ENCODE measurements around the gene CAPN7.

Gene CAPN7

DNA sequence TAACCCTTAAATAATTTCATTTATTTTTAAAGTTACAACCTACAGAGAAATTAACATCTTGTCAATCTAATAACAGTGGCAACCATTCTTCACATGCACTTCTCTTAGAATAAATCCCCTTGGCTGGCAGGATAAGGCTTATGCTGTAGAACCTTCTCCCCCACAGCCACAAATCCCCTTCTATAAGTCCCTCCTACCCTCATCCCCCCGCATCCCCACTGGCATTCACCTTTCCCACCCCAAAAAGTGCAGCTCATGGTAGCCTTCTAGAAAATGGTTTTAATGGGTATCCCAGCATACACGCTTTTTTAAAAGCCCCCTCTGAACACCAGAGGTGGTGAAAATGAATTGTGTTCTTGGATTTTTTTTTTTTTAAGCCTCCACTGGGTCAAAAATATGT lies 49.2 kb downstream of the CAPN7 start:
- no peak for DNase-seq

DNA sequence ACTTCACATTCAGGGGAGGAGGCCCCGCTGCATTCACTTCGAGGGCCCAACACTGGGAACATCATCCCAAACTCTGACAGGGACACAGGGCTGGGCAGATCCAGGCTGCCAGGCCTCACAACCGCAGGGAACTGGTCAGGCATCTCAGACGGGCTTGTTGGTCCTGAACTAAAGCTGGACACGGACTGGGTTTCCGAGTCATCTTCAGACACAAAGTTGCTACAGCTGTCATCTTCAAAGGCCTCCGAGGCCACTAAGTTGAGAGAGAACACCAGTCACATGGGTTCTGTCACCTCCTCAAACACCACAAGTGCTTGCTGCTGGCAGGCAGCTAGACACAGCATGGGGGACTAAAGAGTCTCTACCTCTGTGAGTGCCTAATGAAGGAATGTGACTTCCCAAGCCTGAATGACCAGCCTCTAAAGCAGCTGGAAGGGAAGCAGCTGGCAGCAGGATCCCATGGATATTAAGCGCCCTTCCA lies 50.9 kb downstream of the CAPN7 start:
- DNase-seq, result no peak

- DNase-seq, result no peak
Measured at GRCh38 chr3:15258720-15259119, 52.7 kb downstream of the CAPN7 start.

DNA sequence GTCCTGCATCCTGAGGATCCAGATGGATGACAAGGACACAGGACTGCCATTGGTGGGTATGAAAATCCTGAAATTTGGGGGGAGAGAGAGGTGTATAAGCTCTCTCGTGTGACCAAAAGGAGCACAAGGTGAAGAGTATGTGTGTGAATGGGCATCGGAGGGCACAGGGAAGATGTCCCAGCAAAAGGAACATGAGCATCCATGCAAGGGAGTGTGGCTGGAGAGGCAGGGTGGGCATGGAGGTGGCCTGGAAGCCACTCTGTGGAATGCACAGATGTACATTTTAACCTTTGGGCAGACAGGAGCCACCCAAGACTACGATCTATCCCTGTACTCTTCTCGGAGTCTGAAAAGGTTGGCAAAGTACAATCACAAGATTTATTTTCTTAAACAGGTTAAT lies 54.5 kb downstream of the CAPN7 start:
- no peak for DNase-seq

GRCh38 chr3:15261274-15261673 lies 55.2 kb downstream of the CAPN7 start:
- no peak for DNase-seq

- DNase-seq, result no peak
Measured at GRCh38 chr3:15262021-15262420, 56.0 kb downstream of the CAPN7 start.

GRCh38 chr3:15263120-15263519 lies 57.1 kb downstream of the CAPN7 start:
- no peak for DNase-seq

- no peak for DNase-seq
Measured at GRCh38 chr3:15263926-15264325, 57.9 kb downstream of the CAPN7 start.

DNA sequence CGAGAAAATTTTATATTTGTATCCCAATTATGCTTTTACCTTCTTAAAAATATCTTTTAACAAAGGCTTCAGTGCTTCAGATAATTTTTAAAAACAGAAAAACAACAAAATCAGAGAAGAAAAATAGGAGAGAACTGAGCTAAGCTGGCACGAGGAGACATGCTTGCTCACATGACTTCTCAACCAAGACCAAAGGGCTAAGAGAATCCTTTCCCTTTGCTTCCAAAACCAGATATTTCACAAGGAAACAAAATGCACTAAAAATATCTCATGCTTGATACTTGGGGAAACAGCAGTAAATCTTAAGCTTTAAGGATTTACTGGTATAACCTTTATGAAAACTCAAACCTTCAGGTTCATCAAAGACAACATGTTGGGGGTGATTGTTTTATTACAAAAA lies 58.4 kb downstream of the CAPN7 start:
- DNase-seq, result no peak

GRCh38 chr3:15265655-15266509 lies 59.8 kb downstream of the CAPN7 start:
- DNase-seq, result no peak

DNA sequence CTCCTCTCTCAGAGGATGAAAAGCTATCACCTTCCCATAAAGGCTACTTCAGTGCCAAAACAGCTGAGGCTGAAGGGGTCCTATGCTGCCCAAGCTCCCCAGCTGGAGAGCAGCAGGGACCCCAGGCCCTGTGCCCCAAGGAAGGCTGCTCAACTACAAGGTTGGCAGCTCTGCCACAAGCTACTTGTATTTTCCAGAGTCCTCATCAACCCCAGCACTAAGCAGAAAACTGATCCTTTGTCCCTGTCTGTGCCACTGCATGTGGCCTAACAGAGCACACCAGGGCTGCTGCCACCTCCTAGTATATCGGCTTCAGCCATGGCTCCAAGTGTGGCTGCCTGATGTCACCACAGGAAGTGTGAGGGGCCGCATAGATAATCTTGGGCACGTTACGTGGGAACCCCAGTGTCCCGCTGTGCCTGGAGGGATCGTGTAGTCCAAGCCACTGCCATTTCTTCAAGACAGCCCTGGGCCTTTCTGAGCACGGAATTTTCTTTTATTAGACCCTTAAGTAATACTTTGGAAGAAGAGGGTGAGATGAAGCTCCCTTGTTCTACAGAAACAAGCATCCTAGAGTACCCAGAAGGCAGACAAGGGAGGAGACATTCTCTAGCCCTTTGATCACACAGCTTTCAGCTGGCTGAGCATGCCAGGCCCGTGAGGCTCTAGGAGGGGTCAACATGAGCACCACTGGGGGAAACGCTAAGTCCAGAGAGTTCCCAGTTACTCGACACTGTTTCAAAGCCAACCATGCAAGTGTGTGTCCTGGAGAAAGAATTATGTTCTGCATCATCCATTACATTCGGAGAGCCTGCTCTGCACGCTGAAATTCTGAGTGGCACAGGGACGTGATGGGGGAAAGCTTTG lies 60.7 kb downstream of the CAPN7 start:
- no peak for DNase-seq

- no peak for DNase-seq
Measured at GRCh38 chr3:15267502-15267901, 61.5 kb downstream of the CAPN7 start.

DNA sequence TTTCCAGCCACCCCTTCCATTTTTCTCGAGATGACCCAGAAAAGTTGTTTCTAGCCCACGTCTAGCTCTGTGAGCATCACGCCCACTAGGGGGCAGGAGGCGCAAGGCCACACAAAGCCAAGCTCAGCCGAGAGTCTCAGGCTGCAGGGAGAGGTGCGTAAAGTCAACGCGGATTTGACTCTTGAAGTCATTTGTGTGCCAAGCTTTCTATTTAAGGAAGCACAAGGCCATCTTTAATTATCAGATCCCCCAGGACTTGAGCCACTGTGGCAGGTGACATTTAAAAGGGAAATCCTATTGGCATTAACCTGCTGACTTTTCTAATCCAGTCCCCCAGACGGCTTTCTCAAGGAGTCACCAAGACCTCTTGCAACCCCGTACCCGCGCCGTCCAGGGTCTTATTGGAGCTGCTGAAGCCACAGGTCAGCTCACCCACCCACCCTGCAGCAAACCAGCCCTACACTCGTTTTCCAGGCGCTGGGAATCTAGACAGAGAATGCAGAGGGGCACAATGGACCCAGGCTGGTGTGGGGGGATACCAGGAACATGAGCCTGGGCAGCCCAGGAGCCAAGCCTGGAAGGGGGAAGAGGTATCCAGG lies 62.1 kb downstream of the CAPN7 start:
- peak; percentile 51 for DNase-seq

- DNase-seq, result peak; percentile 44
Measured at GRCh38 chr3:15269091-15269989, 63.3 kb downstream of the CAPN7 start.

GRCh38 chr3:15271030-15271429 lies 65.0 kb downstream of the CAPN7 start:
- no peak for DNase-seq

DNA sequence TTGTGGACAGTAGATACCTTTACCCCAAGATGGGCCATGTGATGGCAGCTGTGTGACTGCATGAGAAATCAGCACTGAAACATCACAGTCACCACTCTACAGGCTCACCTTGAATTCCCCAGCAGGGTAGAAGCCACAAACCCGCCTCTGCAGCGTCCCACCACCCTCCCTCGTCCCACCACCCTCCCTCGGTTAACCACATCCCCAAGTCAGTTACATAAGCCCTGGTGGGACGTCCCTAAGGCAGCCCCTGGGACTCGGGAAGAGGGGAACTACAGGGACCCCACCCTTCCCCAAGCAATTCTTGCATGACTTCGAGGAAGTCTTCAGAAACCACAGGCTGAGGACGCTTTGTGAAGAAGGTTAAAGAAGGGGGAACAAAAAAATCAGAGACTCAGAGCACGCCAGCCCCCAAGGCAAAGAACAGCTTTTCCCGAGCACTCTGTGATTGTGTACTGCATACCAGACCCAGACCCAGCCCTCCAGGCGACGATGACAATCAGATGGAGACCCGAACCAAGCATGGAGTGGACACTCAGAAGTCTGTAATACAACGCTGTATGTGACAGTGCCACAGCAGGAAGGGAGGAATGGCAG lies 65.8 kb downstream of the CAPN7 start:
- DNase-seq, result no peak

- no peak for DNase-seq
Measured at GRCh38 chr3:15272426-15273196, 66.6 kb downstream of the CAPN7 start.

DNA sequence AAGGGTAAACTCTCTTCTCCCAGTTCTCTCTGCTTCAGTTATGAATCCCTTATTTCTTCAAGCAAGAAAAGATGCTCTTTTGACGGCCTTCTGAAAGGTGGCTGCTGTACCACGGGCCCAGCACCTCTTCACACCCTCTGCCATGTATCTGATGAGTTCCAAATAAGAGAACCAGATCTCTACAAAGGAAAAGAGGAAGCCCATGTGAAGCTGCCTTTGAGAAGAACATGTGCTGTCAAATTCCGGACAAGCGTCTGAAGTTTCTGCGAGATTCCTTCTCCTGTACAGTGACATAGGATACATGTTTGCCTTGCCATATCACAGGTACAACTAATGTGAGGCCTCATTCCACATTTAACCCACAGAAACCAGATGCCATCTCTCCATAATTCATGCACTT lies 67.2 kb downstream of the CAPN7 start:
- no peak for DNase-seq

GRCh38 chr3:15276028-15276724 lies 70.1 kb downstream of the CAPN7 start:
- no peak for DNase-seq

DNA sequence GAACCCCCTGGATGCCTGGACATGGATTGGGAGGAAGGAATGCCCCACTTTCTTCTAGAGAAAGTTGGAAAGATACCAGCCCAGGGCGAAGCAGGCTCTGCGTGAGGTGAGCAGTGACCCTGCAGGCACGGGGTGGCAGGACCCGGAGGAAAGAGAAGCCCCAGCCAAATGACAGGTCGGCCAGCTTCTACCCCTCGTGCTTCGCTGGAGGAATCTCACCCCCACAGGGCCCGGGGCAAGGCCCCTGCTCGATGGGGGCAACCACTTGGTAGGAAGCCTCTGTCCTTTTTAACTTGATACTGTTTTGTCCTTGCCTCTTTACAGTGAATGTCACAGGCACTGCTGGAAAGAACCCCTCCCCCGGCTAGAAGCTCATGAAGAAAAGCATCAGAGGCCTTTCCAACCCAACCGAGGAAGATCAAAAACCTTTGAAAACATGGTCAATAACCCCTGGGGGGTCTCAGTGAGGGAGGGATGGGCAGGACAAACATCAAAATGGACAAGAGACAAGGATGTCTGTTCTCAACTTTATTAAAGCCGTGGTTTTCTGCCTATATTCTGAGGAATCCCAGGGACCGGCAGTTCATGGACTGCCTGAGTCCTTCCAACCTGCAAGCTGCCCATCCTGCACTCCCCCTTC lies 71.9 kb downstream of the CAPN7 start:
- DNase-seq, result no peak
